ENCODE results near the gene TAF11L6. TPM values are rescaled to one million over a fixed set of nuclear protein-coding genes. Genes with fewer than 3 reads are reported as not detected.
"Not testable (repeated sequence)": the region's sequence is repeated elsewhere in the genome, so short reads cannot be mapped to it uniquely, and the experiment has no call there.

TAF11L6 gene
- total and polyA plus RNA-seq, 2 experiments from 2014 or later = not detected

DNA sequence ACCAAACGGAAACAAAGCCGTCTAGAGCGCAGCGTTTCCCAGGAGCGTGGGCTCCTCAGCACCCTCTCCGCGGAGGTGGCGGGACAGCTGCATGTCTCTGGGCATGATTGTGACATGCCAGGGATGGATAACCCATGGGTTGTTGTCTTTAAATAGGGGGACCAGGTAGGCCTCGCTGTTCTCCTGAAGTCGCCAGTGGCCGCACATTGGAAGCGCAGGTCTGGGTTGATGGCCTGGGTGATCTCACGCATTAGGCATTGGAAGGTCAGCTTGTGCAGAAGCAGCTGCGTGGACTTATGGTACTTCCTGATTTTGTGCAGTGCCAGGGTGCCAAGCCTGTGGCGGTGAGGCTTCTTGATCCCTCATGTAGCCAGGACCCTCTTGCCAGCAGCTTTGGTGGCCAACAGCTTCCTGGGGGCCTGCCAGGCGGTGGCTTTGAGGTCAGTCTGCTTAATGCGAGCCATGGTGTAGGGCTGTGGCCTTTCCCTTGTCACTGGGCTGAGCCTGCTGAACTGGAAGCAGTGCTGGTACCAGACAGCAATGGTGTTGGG, 16.6 kb upstream of the TAF11L6 start:
- Histone ChIP-seq H3K4me1 (ENCODE audit: insufficient read depth) (no peaks in the 10 kb centered on the region), H3K79me2 (no peaks in the 10 kb centered on the region), H4K20me1 (ENCODE audit: insufficient read depth, poor library complexity, severe bottlenecking) (no peaks in the 10 kb centered on the region), H3K36me3 (replicated peaks; ENCODE audit: insufficient read depth, low read depth) (no peaks in the 10 kb centered on the region), H3K9me2 (replicated peaks; ENCODE audit: insufficient read depth) (no peaks in the 10 kb centered on the region), H3K4me3 (no peak overlapping the region), H3K9me3 (ENCODE audit: low read depth) (no peaks in the 10 kb centered on the region), H3K27ac (no peak overlapping the region), H3K27me3 (no peaks in the 10 kb centered on the region), H2AFZ (no peak overlapping the region), H3K4me2 (no peak overlapping the region)
- TF ChIP-seq, protein P1, sequence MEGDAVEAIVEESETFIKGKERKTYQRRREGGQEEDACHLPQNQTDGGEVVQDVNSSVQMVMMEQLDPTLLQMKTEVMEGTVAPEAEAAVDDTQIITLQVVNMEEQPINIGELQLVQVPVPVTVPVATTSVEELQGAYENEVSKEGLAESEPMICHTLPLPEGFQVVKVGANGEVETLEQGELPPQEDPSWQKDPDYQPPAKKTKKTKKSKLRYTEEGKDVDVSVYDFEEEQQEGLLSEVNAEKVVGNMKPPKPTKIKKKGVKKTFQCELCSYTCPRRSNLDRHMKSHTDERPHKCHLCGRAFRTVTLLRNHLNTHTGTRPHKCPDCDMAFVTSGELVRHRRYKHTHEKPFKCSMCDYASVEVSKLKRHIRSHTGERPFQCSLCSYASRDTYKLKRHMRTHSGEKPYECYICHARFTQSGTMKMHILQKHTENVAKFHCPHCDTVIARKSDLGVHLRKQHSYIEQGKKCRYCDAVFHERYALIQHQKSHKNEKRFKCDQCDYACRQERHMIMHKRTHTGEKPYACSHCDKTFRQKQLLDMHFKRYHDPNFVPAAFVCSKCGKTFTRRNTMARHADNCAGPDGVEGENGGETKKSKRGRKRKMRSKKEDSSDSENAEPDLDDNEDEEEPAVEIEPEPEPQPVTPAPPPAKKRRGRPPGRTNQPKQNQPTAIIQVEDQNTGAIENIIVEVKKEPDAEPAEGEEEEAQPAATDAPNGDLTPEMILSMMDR (IDR thresholded peaks at IDR 0.05; ENCODE audit: poor library complexity) = no peak
- TF ChIP-seq EZH2 (IDR thresholded peaks at IDR 0.05; ENCODE audit: borderline replicate concordance) (no peak), EZH2phosphoT487 (IDR thresholded peaks at IDR 0.05; ENCODE audit: low read depth, severe bottlenecking, unreplicated experiment) (no peak)
- 96% methylated on average over 17 of the region's 17 CpGs for WGBS (ENCODE audit: low lambda C conversion rate, missing lambda C conversion rate)
- no peak for DNase-seq (ENCODE audit: low spot score)

GRCh38 chr5:17517526-17517925, 10.9 kb upstream of the TAF11L6 start:
- H4K20me1 ChIP-seq (ENCODE audit: insufficient read depth, poor library complexity, severe bottlenecking); DNase-seq (ENCODE audit: low spot score); H3K79me2 ChIP-seq; H3K9me3 ChIP-seq (ENCODE audit: low read depth); H3K27me3 ChIP-seq; H3K4me2 ChIP-seq; H3K36me3 ChIP-seq (replicated peaks; ENCODE audit: insufficient read depth, low read depth); H3K4me3 ChIP-seq; H3K9me2 ChIP-seq (replicated peaks; ENCODE audit: insufficient read depth); H3K27ac ChIP-seq; H3K4me1 ChIP-seq (ENCODE audit: insufficient read depth); H2AFZ ChIP-seq: not testable (repeated sequence)
- 92% methylated on average over 12 of the region's 12 CpGs for WGBS (ENCODE audit: low lambda C conversion rate, missing lambda C conversion rate)

DNA sequence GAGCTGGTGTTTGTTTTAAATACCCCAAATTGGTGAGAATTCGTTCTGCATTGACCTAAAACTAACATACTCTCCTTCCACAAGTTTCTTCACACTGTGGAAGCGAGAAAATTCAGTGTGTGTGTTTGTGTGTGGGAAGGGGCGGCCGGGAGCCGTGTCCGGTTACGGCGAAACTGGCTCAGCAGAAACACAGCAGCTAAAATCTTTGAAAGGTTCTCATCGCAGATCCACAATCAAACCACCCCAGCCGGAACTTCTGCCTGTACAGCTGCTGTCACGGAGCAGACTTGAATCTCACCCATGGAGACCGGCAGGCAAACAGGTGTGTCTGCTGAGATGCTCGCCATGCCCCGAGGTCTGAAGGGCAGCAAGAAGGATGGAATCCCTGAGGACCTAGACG, 10.4 kb upstream of the TAF11L6 start, which contains the start of gene TAF11L3:
TAF11L3 (plus strand) TSS at position 301 of the 400 bp plus-strand sequence.
- H3K27me3 ChIP-seq; H3K27ac ChIP-seq; H3K4me1 ChIP-seq (ENCODE audit: insufficient read depth); H2AFZ ChIP-seq; H3K36me3 ChIP-seq (replicated peaks; ENCODE audit: insufficient read depth, low read depth); H3K9me3 ChIP-seq (ENCODE audit: low read depth); DNase-seq (ENCODE audit: low spot score); H3K9me2 ChIP-seq (replicated peaks; ENCODE audit: insufficient read depth); H3K4me2 ChIP-seq; H3K79me2 ChIP-seq; H4K20me1 ChIP-seq (ENCODE audit: insufficient read depth, poor library complexity, severe bottlenecking); H3K4me3 ChIP-seq: not testable (repeated sequence)
- no CpG with 5 or more reads among the region's 15 CpGs for WGBS (ENCODE audit: low lambda C conversion rate, missing lambda C conversion rate)

- not testable (repeated sequence) for H2AFZ ChIP-seq; H3K9me3 ChIP-seq (ENCODE audit: low read depth); H3K4me3 ChIP-seq; H4K20me1 ChIP-seq (ENCODE audit: insufficient read depth, poor library complexity, severe bottlenecking); H3K4me1 ChIP-seq (ENCODE audit: insufficient read depth); H3K27ac ChIP-seq; H3K9me2 ChIP-seq (replicated peaks; ENCODE audit: insufficient read depth); H3K36me3 ChIP-seq (replicated peaks; ENCODE audit: insufficient read depth, low read depth); H3K27me3 ChIP-seq; H3K4me2 ChIP-seq; DNase-seq (ENCODE audit: low spot score); H3K79me2 ChIP-seq
- 89% methylated on average over 9 of the region's 14 CpGs for WGBS (ENCODE audit: low lambda C conversion rate, missing lambda C conversion rate)
Observed at GRCh38 chr5:17519508-17519907, 9.0 kb upstream of the TAF11L6 start.

DNA sequence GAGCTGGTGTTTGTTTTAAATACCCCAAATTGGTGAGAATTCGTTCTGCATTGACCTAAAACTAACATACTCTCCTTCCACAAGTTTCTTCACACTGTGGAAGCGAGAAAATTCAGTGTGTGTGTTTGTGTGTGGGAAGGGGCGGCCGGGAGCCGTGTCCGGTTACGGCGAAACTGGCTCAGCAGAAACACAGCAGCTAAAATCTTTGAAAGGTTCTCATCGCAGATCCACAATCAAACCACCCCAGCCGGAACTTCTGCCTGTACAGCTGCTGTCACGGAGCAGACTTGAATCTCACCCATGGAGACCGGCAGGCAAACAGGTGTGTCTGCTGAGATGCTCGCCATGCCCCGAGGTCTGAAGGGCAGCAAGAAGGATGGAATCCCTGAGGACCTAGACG, 7.0 kb upstream of the TAF11L6 start, which contains the start of gene TAF11L4:
TAF11L4 (plus strand) TSS at position 301 of the 400 bp plus-strand sequence.
- H3K4me2 ChIP-seq; H3K79me2 ChIP-seq; H4K20me1 ChIP-seq (ENCODE audit: insufficient read depth, poor library complexity, severe bottlenecking); DNase-seq (ENCODE audit: low spot score); H2AFZ ChIP-seq; H3K4me1 ChIP-seq (ENCODE audit: insufficient read depth); H3K4me3 ChIP-seq; H3K9me2 ChIP-seq (replicated peaks; ENCODE audit: insufficient read depth); H3K9me3 ChIP-seq (ENCODE audit: low read depth); H3K36me3 ChIP-seq (replicated peaks; ENCODE audit: insufficient read depth, low read depth); H3K27ac ChIP-seq; H3K27me3 ChIP-seq: not testable (repeated sequence)
- no CpG with 5 or more reads among the region's 15 CpGs for WGBS (ENCODE audit: low lambda C conversion rate, missing lambda C conversion rate)

DNA sequence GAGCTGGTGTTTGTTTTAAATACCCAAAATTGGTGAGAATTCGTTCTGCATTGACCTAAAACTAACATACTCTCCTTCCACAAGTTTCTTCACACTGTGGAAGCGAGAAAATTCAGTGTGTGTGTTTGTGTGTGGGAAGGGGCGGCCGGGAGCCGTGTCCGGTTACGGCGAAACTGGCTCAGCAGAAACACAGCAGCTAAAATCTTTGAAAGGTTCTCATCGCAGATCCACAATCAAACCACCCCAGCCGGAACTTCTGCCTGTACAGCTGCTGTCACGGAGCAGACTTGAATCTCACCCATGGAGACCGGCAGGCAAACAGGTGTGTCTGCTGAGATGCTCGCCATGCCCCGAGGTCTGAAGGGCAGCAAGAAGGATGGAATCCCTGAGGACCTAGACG, 3.5 kb upstream of the TAF11L6 start, which contains the start of gene TAF11L5:
TAF11L5 (plus strand) TSS at position 301 of the 400 bp plus-strand sequence.
- H3K79me2 ChIP-seq; H3K4me2 ChIP-seq; DNase-seq (ENCODE audit: low spot score); H3K9me2 ChIP-seq (replicated peaks; ENCODE audit: insufficient read depth); H3K27ac ChIP-seq; H2AFZ ChIP-seq; H4K20me1 ChIP-seq (ENCODE audit: insufficient read depth, poor library complexity, severe bottlenecking); H3K4me3 ChIP-seq; H3K9me3 ChIP-seq (ENCODE audit: low read depth); H3K36me3 ChIP-seq (replicated peaks; ENCODE audit: insufficient read depth, low read depth); H3K27me3 ChIP-seq; H3K4me1 ChIP-seq (ENCODE audit: insufficient read depth): not testable (repeated sequence)
- no CpG with 5 or more reads among the region's 15 CpGs for WGBS (ENCODE audit: low lambda C conversion rate, missing lambda C conversion rate)

- H2AFZ ChIP-seq; H4K20me1 ChIP-seq (ENCODE audit: insufficient read depth, poor library complexity, severe bottlenecking); H3K79me2 ChIP-seq; H3K36me3 ChIP-seq (replicated peaks; ENCODE audit: insufficient read depth, low read depth); H3K4me3 ChIP-seq; H3K4me2 ChIP-seq; H3K27me3 ChIP-seq; H3K9me3 ChIP-seq (ENCODE audit: low read depth); H3K4me1 ChIP-seq (ENCODE audit: insufficient read depth); H3K27ac ChIP-seq; H3K9me2 ChIP-seq (replicated peaks; ENCODE audit: insufficient read depth): not testable (repeated sequence)
- DNase-seq (ENCODE audit: low spot score) = peak; percentile 54
- 93% methylated on average over 13 of the region's 17 CpGs for WGBS (ENCODE audit: low lambda C conversion rate, missing lambda C conversion rate)
Observed at GRCh38 chr5:17526504-17526903, 2.0 kb upstream of the TAF11L6 start.

Measured in hepatocyte (in vitro differentiated cells).